HG02623 (cell line): Measurements from ENCODE around the gene SBNO1.
A peak's percentile ranks its signal among the peaks of the same experiment; 100 is the strongest.
"Not testable (repeated sequence)": the region's sequence is repeated elsewhere in the genome, so short reads cannot be mapped to it uniquely, and the experiment has no call there.

Experiments
- ATAC-seq: cut with Tn5 transposase; IDR thresholded peaks from one replicate; pipeline ENCODE4 v1.9.1; 2021; ENCODE audit warnings: moderate library complexity; ENCODE audit not compliant: unreplicated experiment

SBNO1 gene

GRCh38 chr12:123364532-123365024 lies at the start of gene SBNO1:
TSS of gene SBNO1 (minus strand) at chr12:123364847. CDS start at chr12:123350441, 14,406 bp downstream.
- peak; percentile 37 for ATAC-seq

- no peak for ATAC-seq
These were observed 45.4 kb upstream of the SBNO1 start for GRCh38 chr12:123410041-123410412.

DNA sequence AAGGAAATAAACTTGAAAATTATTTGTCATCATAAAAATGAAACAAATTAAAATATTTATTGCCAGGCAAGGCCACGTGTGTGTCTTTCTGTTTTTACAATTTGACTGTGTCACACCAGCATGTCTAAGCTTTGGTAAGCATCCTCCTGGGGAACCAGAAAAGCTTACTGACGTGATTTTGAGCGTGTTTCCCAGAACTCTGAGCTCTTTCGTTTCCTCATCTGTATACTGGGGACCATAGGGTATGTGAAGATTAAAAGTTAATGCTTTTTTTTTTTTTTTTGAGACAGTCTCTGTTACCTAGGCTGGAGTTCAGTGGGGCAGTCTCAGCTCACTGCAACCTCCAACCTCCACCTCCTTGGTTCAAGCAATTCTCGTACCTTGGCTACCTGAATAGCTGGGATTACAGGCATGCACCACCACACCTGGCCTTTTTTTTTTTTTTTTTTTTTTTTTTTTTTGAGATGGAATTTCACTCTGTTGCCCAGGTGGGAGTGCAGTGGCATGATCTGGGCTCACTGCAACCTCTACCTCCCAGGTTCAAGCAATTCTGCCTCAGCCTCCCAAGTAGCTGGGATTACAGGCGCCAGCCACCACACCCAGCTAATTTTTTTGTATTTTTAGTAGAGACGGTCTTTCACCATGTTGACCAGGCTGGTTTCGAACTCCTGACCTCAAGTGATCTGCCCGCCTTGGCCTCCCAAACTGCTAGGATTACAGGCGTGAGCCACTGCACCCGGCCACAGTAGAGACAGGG lies 44.8 kb upstream of the SBNO1 start:
- ATAC-seq = not testable (repeated sequence)

DNA sequence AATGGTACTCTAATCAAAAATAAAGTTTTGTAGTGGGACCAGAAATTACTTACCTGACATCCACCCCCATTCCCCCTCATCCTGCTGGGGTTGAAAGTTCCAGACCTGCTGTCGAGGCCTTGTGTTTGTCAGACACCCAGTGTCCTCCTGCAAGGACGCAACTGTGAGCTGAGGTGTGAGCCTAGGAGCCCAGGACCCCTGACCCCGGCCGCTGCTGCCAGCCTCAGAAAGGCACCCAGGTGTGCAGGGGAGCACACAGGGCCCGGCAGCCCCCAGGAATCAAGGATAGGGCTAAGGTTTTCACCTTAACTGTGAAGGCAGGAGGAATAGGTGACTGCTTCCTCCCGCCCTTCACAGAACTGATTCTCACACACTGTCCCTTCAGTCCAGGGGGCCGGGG lies 44.0 kb upstream of the SBNO1 start:
- not testable (repeated sequence) for ATAC-seq

GRCh38 chr12:123407934-123408333 lies 43.3 kb upstream of the SBNO1 start:
- ATAC-seq = not testable (repeated sequence)

GRCh38 chr12:123407269-123407668 lies 42.6 kb upstream of the SBNO1 start:
- ATAC-seq = not testable (repeated sequence)

GRCh38 chr12:123404581-123404980 lies 39.9 kb upstream of the SBNO1 start:
- no peak for ATAC-seq

DNA sequence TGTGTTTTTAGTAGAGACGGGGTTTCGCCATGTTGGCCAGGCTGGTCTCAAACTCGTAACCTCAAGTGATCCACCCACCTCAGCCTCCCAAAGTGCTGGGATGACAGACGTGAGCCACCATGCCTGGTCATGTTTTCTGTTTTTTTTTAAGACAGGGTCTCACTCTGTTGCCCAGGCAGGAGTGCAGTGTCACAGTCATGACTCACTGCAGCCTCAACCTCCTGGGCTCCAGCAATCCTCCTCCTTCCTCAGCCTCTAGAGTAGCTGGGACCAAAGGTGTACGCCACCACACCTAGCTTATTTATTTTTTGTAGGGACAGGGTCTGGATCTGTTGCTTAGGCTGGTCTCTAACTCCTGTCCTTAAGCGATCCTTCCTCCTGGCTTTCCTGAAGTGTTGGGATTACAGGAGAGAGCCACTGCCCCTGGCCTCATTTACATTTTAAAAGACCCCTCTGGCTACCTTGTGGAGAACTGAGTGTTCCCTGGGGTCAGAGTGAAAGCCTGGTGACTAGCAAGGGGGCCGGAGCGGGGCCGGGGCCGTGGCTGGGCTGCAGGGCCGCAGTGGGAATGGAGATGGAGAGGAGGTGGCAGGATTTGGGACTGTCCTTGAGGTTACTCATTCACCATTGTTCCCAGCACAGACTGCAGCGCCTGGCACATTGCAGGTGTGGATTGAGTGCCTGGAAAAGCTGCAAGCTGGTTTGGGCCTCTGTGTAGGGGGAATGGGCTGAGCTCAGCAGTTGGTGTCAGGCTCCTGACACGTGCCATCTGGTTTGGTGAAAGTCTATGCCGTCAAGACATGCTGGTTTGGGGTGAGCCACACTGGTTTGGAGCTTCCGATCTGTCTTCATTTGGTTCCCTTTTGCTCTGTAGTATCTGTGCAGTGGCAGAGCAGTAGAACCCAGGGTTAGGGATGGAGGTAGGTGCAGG lies 37.4 kb upstream of the SBNO1 start:
- ATAC-seq = no peak

DNA sequence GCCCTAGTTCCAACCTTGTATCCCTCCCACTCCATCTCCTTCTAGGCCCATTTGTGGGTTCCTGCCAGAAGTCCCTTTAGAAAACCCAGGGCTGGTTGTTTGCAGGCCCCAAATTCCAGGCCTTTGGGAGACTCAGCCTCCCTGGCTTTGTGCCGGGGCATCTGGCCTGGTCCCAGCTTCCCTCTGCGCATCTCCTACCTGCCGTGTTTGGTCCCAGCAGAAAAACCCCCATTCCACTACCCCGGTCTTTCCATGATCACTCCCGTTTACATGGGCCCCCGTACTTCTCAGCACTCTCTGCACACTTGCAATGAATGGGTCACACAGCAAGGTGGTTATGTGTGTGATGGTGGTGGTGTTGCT lies 34.6 kb upstream of the SBNO1 start:
- no peak for ATAC-seq

- ATAC-seq = no peak
These were observed 34.1 kb upstream of the SBNO1 start for GRCh38 chr12:123398550-123399254.

DNA sequence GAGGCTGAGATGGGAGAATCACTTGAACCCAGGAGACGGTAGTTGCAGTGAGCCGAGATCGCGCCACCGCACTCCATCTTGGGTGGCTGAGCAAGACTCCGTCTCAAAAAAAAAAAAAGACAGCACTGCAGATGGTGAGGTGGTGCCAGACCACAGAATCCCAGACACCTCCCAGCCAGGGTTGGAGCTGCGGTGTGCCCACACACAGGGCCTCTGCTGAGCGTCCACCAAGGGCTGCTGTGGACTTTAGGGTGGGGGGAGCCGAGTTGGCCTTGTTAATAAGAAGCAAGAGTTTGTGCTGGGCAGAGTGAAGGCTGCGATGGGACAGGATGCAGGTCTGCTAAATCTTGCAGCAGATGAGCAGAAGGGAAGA lies 33.5 kb upstream of the SBNO1 start:
- ATAC-seq = no peak

DNA sequence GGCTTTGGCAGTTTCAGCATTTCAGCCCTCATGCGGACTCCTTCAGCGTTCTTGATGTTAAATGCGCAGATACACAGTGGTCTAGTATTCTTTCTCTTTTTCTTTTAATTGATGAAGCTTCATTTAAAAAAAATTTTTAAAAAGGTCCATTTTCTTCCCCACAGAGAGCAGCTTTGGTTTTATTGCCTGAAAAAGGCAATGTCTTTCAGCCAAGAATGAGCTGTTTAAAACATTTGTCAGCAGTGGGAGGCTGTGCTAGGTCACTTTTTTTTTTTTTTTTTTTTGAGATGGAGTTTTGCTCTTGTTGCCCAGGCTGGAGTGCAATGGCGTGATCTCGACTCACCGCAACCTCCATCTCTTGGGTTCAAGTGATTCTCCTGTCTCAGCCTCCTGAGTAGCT lies 32.8 kb upstream of the SBNO1 start:
- ATAC-seq = no peak

DNA sequence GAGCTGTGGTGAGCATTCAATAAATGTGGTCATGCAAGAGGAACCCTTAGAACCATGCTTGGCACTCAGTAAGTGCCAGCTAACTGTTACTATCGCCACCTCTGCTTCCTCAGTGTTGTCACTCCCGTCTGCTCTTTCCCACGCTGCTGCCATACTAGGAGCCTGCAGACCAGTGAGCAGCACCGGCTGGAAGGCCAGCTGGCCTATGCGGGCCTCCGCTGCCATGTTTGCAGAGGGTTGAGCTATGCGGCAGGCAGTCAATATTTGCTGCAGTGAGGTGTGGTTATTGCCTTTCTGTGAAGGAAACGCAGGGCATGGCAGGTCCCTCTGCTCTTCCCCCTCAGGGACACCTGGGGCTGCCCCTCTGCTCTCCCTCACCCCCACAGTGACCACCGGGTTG lies 32.3 kb upstream of the SBNO1 start:
- no peak for ATAC-seq

DNA sequence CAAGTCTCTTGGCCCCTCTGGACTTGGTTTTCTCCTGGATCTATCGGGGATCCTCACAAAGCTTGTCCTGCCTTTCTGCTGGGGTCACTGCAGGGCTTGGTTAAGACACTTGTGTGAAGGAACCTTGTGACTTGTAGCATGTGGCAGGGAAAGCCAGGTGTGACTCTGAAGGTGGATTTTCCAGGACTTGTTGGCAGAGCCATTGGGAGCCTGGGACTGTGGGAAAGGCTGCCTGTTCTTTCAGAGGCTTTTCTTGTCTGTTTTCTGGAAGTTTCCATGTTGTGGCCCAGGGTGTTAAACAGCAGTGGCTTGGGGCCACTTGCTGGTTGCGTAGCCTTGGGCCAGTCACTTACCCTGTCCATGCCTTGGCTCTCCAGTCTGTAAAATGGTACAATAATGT lies 31.9 kb upstream of the SBNO1 start:
- no peak for ATAC-seq

- ATAC-seq = no peak
These were observed 30.6 kb upstream of the SBNO1 start for GRCh38 chr12:123395236-123395635.

DNA sequence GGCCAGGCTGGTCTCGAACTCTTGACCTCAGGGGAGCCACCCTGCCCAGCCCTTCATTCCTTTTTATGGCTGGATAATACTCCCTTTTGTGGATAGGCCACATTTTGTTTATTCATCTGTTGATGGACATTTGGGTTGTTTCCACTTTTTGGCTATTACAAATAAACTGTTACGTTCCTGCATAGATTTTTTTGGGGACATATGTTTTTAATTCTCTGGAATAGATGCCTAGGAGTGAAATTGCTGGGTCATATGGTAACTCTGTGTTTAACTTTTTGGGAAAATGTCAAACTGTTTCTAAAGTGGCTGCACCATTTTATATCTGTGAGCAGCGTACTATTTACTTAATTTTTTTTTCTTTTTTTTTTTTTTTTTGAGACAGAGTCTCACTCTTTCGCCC lies 29.1 kb upstream of the SBNO1 start:
- no peak for ATAC-seq

DNA sequence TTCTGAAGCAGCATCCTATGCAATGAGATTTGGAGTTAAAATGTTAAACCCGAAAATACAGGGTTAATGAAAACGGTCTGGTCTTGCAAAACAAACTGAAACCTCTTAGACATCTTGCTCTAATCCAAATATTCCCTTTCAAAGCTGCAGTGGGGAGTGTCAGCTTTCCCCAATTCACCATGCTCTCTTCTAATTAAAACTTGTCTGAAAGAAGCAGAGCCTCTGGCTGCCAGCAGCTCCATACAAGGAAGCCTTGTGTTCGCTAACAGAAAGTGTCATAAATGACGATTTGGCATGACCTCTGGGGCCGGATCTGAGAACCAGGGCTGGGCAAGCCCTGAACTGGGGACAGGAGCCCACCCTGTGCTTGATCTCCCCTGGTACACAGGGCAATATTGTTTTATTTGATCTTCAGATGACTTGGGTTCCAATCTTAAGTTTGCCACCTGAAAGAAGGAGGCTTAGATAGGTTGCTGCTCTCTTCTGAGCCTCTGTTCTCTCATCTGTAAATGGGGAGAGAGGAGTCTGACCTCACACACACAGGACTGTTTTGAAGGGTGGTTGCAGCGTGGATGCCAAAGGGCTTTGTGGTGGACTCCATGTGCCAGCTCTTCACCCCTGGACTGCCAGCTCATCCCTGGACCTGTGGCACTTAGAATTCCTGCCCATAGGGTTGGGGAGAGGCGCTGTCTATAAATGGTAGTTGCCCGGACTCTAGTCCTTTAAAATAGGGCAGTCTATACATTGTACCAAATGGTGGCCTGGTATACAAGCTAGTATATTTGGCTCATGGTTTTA lies 27.1 kb upstream of the SBNO1 start:
- ATAC-seq = no peak

DNA sequence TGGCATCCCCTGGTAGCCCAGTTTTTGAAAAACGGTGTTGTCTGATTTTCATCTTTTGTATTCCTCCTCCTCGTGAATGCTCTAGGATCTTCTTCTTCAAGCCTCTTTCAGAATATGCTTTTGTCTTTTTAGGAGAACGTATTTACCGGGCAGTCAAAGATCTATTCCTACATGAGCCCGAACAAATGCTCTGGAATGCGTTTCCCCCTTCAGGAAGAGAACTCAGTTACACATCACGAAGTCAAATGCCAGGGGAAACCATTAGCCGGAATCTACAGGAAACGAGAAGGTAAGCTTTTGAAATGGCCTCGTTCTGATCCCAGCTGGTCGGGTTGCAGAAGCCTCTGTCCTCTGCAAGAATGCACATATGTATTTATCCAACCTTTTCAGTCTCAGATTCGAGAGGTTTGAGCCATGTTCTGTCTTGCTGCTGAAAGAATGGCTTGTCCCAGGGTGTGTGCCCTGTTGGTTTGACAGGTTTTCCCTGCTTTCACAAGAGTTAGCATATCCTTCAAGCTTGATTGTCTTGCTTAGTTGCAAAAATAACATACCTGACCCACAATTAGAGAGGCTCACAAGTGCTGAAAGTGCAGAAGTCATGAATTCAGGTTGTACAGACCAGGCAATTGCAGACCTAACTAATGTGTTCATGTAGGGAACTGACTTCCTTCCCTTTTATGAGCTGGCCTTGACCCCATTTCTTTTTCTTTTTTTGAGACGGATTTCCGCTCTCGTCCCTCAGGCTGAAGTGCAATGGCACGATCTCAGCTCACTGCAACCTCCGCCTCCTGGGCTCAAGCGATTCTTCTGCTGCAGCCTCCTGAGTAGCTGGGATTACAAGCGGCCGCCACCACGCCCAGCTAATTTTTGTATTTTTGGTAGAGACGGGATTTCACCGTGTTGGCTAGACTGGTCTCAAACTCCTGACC lies 26.1 kb upstream of the SBNO1 start:
- ATAC-seq = no peak

GRCh38 chr12:123389560-123390351 lies 25.1 kb upstream of the SBNO1 start:
- ATAC-seq = peak; percentile 12
